Testis (tissue), 2 donors: ENCODE data around the gene ZNF605.

Experiments used
- POLR2A ChIP-seq: fragments of 450-650 bp; IDR thresholded peaks from one replicate; pipeline ENCODE4 v1.6.1; 2017; ENCODE audit warnings: antibody characterized with exemption, mild to moderate bottlenecking, moderate library complexity
- TF ChIP-seq, protein P1 (sequence below), 3 experiments: fragments of 450-650 bp in 2 of 3; fragments of 200-600 bp in 1 of 3; sonication (generic) in 1 of 3; IDR thresholded peaks; one replicate each; pipeline ENCODE4 v1.5.1; 2016 to 2019; ENCODE audit warnings: antibody characterized with exemption in 3 of 3, mild to moderate bottlenecking in 2 of 3, moderate library complexity in 1 of 3

DNA sequence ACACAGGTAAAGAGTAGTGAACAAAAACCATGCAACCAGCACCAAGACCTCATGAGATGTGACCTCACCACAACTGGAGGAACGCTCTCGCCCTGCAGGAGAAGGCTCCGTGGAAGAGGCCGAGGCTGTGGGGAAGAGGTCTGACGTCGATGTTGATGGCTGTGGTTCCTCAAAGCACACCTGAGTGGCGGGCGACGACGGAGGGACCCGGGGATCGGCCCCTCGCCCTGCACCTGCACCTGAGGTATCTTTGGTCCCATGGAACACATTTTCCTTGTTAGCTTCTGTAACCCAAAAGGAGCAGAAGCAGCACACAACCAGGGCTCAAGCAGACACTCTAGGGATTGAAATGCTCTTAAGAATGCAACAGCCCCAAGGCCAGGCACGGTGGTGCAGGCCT, 86.6 kb downstream of the ZNF605 start:
- TF ChIP-seq, protein P1, sequence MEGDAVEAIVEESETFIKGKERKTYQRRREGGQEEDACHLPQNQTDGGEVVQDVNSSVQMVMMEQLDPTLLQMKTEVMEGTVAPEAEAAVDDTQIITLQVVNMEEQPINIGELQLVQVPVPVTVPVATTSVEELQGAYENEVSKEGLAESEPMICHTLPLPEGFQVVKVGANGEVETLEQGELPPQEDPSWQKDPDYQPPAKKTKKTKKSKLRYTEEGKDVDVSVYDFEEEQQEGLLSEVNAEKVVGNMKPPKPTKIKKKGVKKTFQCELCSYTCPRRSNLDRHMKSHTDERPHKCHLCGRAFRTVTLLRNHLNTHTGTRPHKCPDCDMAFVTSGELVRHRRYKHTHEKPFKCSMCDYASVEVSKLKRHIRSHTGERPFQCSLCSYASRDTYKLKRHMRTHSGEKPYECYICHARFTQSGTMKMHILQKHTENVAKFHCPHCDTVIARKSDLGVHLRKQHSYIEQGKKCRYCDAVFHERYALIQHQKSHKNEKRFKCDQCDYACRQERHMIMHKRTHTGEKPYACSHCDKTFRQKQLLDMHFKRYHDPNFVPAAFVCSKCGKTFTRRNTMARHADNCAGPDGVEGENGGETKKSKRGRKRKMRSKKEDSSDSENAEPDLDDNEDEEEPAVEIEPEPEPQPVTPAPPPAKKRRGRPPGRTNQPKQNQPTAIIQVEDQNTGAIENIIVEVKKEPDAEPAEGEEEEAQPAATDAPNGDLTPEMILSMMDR (IDR thresholded peaks at IDR 0.05), result no peak
- TF ChIP-seq POLR2A, result no peak
